RWPE2 (cell line): ENCODE results near the gene C1orf35.

ENCODE experiments used
- ATAC-seq: fragments of 200-7000 bp; cut with Tn5 transposase; 3 replicates; pipeline ENCODE4 v1.9.1; 2021; ENCODE audit warnings: low read depth
- DNase-seq: peaks from one replicate; pipeline ENCODE4 v3.0.0-alpha.2; 2020; ENCODE audit warnings: low spot score
- H3K27ac ChIP-seq: fragments of 450-650 bp; 2 replicates; pipeline ENCODE4 v1.5.1; 2017; ENCODE audit warnings: mild to moderate bottlenecking; ENCODE audit not compliant: poor library complexity, severe bottlenecking
- H3K27me3 ChIP-seq: fragments of 250-450 bp; sonication (Bioruptor Pico); 2 replicates; pipeline ENCODE4 v1.5.1; 2021; ENCODE audit warnings: mild to moderate bottlenecking, moderate library complexity; ENCODE audit not compliant: insufficient read depth, poor library complexity, severe bottlenecking
- H3K36me3 ChIP-seq: fragments of 250-450 bp; sonication (Bioruptor Pico); 2 replicates; pipeline ENCODE4 v1.5.1; 2020; ENCODE audit warnings: low read depth, mild to moderate bottlenecking, moderate library complexity
- H3K4me1 ChIP-seq: fragments of 250-450 bp; sonication (Bioruptor Pico); 2 replicates; pipeline ENCODE4 v1.5.1; 2021; ENCODE audit warnings: mild to moderate bottlenecking, moderate library complexity; ENCODE audit not compliant: insufficient read depth, poor library complexity, severe bottlenecking
- H3K4me3 ChIP-seq: fragments of 250-450 bp; sonication (Bioruptor Pico); 2 replicates; pipeline ENCODE4 v1.5.1; 2021; ENCODE audit warnings: mild to moderate bottlenecking, moderate library complexity; ENCODE audit not compliant: severe bottlenecking
- H3K9me3 ChIP-seq: fragments of 250-450 bp; sonication (Bioruptor Pico); 2 replicates; pipeline ENCODE4 v1.5.1; 2021; ENCODE audit warnings: mild to moderate bottlenecking, moderate library complexity; ENCODE audit not compliant: severe bottlenecking
- CTCF ChIP-seq: fragments of 450-650 bp; IDR thresholded peaks from one replicate; pipeline ENCODE4 v1.5.1; 2017; ENCODE audit warnings: mild to moderate bottlenecking, moderate library complexity; ENCODE audit not compliant: poor library complexity, severe bottlenecking

Gene C1orf35

GRCh38 chr1:228070851-228071250, 32.3 kb downstream of the C1orf35 start:
- H3K36me3 ChIP-seq = no peaks in the 10 kb centered on the region
- no peaks in the 10 kb centered on the region for H3K4me1 ChIP-seq
- ATAC-seq = peak; percentile 11; the same call in 1 of the 3 replicates
- no peak overlapping the region for H3K4me3 ChIP-seq
- TF ChIP-seq CTCF = no peak
- H3K27ac ChIP-seq = no peak overlapping the region
- DNase-seq = no peak
- no peaks in the 10 kb centered on the region for H3K9me3 ChIP-seq
- no peaks in the 10 kb centered on the region for H3K27me3 ChIP-seq

- no peak for TF ChIP-seq CTCF
- H3K9me3 ChIP-seq = no peaks in the 10 kb centered on the region
- no peak overlapping the region for H3K27ac ChIP-seq
- H3K4me1 ChIP-seq = no peaks in the 10 kb centered on the region
- H3K27me3 ChIP-seq = no peaks in the 10 kb centered on the region
- H3K36me3 ChIP-seq = no peaks in the 10 kb centered on the region
- no peak overlapping the region for H3K4me3 ChIP-seq
- no peak for ATAC-seq
- no peak for DNase-seq
Measured at GRCh38 chr1:228070173-228070572, 33.0 kb downstream of the C1orf35 start.

GRCh38 chr1:228068359-228068758, 34.8 kb downstream of the C1orf35 start:
- Histone ChIP-seq H3K27ac (no peak overlapping the region), H3K27me3 (no peaks in the 10 kb centered on the region), H3K9me3 (no peaks in the 10 kb centered on the region), H3K4me1 (no peaks in the 10 kb centered on the region), H3K4me3 (no peak overlapping the region), H3K36me3 (no peaks in the 10 kb centered on the region)
- no peak for ATAC-seq
- no peak for DNase-seq
- TF ChIP-seq CTCF = no peak

- Histone ChIP-seq H3K27ac (no peak overlapping the region), H3K9me3 (no peaks in the 10 kb centered on the region), H3K4me3 (no peak overlapping the region), H3K27me3 (no peaks in the 10 kb centered on the region), H3K36me3 (no peaks in the 10 kb centered on the region), H3K4me1 (no peaks in the 10 kb centered on the region)
- ATAC-seq = no peak
- TF ChIP-seq CTCF = no peak
- no peak for DNase-seq
Measured at GRCh38 chr1:228066891-228067654, 36.1 kb downstream of the C1orf35 start.

- no peaks in the 10 kb centered on the region for H3K36me3 ChIP-seq
- H3K27ac ChIP-seq = no peak overlapping the region
- H3K4me3 ChIP-seq = no peak overlapping the region
- H3K9me3 ChIP-seq = no peaks in the 10 kb centered on the region
- no peak for ATAC-seq
- no peak for DNase-seq
- no peaks in the 10 kb centered on the region for H3K4me1 ChIP-seq
- no peak for TF ChIP-seq CTCF
- no peaks in the 10 kb centered on the region for H3K27me3 ChIP-seq
Measured at GRCh38 chr1:228066416-228066815, 36.7 kb downstream of the C1orf35 start.
